Activated naive CD4-positive, alpha-beta T cell treated with anti-CD3 and anti-CD28 coated beads, Interleukin-2, amount 50 U/mL, for 72 hours (primary cell): ENCODE data around the gene ARHGEF6. TPM values are rescaled to one million over a fixed set of nuclear protein-coding genes. Genes with fewer than 3 reads are reported as not detected.
"Not testable (repeated sequence)": the region's sequence is repeated elsewhere in the genome, so short reads cannot be mapped to it uniquely, and the experiment has no call there.

ENCODE experiments used
- ATAC-seq, 2 donors: fragments of 150-1000 bp; cut with Tn5 transposase; 2 replicates each; pipeline ENCODE4 v1.10.0; 2021; ENCODE audit warnings: mild to moderate bottlenecking in 2 of 2, moderate library complexity in 2 of 2
- DNase-seq, 2 donors: peaks; one replicate each; pipeline ENCODE4 v3.0.0; 2021 to 2022; ENCODE audit warnings: low spot score in 2 of 2
- H3K27ac Mint-ChIP-seq, 2 donors: one replicate each; pipeline ENCODE4 v1.8.0; 2022; ENCODE audit warnings: mild to moderate bottlenecking in 2 of 2, mixed read lengths in 2 of 2
- H3K36me3 Mint-ChIP-seq, 2 donors: one replicate each; pipeline ENCODE4 v1.8.0; 2022; ENCODE audit warnings: mixed read lengths in 2 of 2
- H3K9me3 Mint-ChIP-seq, 2 donors: one replicate each; pipeline ENCODE4 v1.8.0; 2022; ENCODE audit warnings: mixed read lengths in 2 of 2
- total RNA-seq, 2 donors: library from RNA; stranded (reverse); gene quantifications; one replicate each; pipeline ENCODE4 v1.2.3, GENCODE V29; 2022

Gene ARHGEF6
- total RNA-seq, 2 donors from 2014 or later = 59.5 to 80.3 TPM

- H3K27ac Mint-ChIP-seq, ATAC-seq, H3K36me3 Mint-ChIP-seq, DNase-seq: not testable (repeated sequence)
- H3K9me3 Mint-ChIP-seq = peaks cover 0 to 14% of the 10 kb centered on the region in 2 donors
Observed at GRCh38 chrX:136795132-136795531, 14.4 kb upstream of the ARHGEF6 start.

- H3K9me3 Mint-ChIP-seq = peaks cover 0 to 14% of the 10 kb centered on the region in 2 donors
- H3K36me3 Mint-ChIP-seq, H3K27ac Mint-ChIP-seq, DNase-seq, ATAC-seq: not testable (repeated sequence)
Observed at GRCh38 chrX:136794660-136795059, 13.9 kb upstream of the ARHGEF6 start.

- H3K27ac Mint-ChIP-seq = no peak overlapping the region
Observed at GRCh38 chrX:136794080-136794479, 13.3 kb upstream of the ARHGEF6 start.

GRCh38 chrX:136789856-136790255 lies 9.1 kb upstream of the ARHGEF6 start:
- H3K27ac Mint-ChIP-seq = peak overlapping the region in 1 of 2 donors; percentile 44
- H3K9me3 Mint-ChIP-seq = peaks cover 0 to 11% of the 10 kb centered on the region in 2 donors
- H3K36me3 Mint-ChIP-seq = peaks cover 0 to 3% of the 10 kb centered on the region in 2 donors
- DNase-seq = no peak
- ATAC-seq = no peak

More at GRCh38 chrX:136794080-136794479, 13.3 kb upstream of the ARHGEF6 start:
- no peak for ATAC-seq
- peaks cover 0 to 9% of the 10 kb centered on the region in 2 donors for H3K36me3 Mint-ChIP-seq
- DNase-seq = no peak
- H3K9me3 Mint-ChIP-seq = peaks cover 0 to 14% of the 10 kb centered on the region in 2 donors

- Mint-ChIP-seq H3K36me3 (peaks cover 9 to 14% of the 10 kb centered on the region in 2 donors), H3K9me3 (no peaks in the 10 kb centered on the region), H3K27ac (peak overlapping the region in 1 of 2 donors; percentile 56)
- DNase-seq (no peak), ATAC-seq (no peak)
Observed at GRCh38 chrX:136784231-136784630, 3.5 kb upstream of the ARHGEF6 start.

DNA sequence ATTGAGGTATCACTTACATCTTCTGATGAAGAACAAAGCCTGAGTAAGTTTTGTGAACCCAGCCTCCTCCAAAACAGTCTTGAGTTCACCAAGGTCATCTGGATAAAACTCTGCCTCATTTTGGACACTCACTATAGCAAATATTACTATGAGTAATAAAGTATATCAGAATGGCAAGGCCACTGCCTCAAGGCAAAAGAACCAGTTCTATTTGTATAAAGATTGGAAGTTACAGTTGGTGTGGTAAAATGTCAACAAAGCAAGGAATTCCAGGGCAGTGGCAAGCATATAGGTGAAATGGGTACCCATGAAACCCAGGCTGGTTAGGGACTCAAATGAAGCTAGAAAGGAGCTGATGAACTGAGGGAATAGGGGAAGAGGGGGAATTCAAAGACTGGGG lies 2.4 kb upstream of the ARHGEF6 start:
- Mint-ChIP-seq H3K36me3 (peaks cover 9 to 14% of the 10 kb centered on the region in 2 donors), H3K27ac (peak overlapping the region in 1 of 2 donors; percentile 56), H3K9me3 (no peaks in the 10 kb centered on the region)
- ATAC-seq (no peak), DNase-seq (no peak)

GRCh38 chrX:136781180-136781797 lies 557 bp upstream of the ARHGEF6 start:
- Mint-ChIP-seq H3K9me3 (no peaks in the 10 kb centered on the region), H3K36me3 (peaks cover 13 to 18% of the 10 kb centered on the region in 2 donors), H3K27ac (peak overlapping the region; percentile 93 to 97)
- no peak for ATAC-seq
- no peak for DNase-seq

GRCh38 chrX:136780241-136780640 lies 491 bp downstream of the ARHGEF6 start:
- Mint-ChIP-seq H3K9me3 (no peaks in the 10 kb centered on the region), H3K27ac (peak overlapping the region; percentile 93 to 98), H3K36me3 (peaks cover 19 to 21% of the 10 kb centered on the region in 2 donors)
- ATAC-seq (peak; percentile 52 to 58), DNase-seq (no peak)

- Mint-ChIP-seq H3K36me3 (peaks cover 21 to 22% of the 10 kb centered on the region in 2 donors), H3K9me3 (no peaks in the 10 kb centered on the region), H3K27ac (peak overlapping the region; percentile 93 to 98)
- ATAC-seq (peak; percentile 81 to 85), DNase-seq (no peak)
Observed at GRCh38 chrX:136779346-136779781, 1.4 kb downstream of the ARHGEF6 start.

DNA sequence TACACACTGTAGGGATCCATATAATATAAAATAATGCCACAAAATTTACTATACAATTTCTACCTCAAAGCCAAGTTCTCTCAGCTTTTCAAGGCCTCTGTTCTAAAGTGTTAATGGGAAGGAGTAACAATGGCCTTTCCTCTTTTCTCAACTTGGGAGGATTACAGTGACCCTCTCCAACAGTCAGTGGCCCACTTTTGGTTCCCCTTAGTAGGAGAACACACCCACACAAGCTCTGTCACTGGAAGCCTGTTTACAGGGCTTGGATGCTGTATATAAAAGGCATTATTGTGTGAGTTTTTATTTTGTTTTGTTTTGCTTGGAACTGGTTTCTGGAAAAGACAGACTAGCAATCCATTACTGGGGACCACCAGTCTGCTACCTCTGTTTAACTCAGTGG lies 1.8 kb downstream of the ARHGEF6 start:
- peak overlapping the region; percentile 93 to 98 for H3K27ac Mint-ChIP-seq
- peak in 1 of 2 donors; percentile 8 for ATAC-seq
- H3K36me3 Mint-ChIP-seq = peaks cover 17 to 21% of the 10 kb centered on the region in 2 donors

DNA sequence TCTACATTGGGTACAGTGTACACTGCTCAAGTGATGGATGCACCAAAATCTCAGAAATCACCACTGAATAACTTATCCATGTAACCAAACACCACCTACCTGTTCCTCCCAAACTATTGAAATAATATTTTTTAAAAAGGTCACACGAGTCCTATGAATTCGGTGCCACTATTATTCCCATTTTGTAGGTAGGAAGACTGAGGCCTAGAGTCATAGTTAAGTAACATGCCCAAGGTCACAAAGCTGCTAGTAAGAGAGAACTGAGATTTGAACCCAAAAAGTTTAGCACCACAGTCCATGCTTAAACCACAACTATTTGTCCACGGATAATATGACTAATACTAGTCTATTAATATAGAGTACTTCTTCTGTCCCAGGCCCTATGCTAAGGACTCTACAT lies 2.7 kb downstream of the ARHGEF6 start:
- no peak for ATAC-seq
- no peaks in the 10 kb centered on the region for H3K9me3 Mint-ChIP-seq
- H3K36me3 Mint-ChIP-seq = peaks cover 24 to 27% of the 10 kb centered on the region in 2 donors
- H3K27ac Mint-ChIP-seq = no peak overlapping the region
- DNase-seq = no peak

More for the DNA sequence above, 1.8 kb downstream of the ARHGEF6 start:
- DNase-seq = no peak
- no peaks in the 10 kb centered on the region for H3K9me3 Mint-ChIP-seq

DNA sequence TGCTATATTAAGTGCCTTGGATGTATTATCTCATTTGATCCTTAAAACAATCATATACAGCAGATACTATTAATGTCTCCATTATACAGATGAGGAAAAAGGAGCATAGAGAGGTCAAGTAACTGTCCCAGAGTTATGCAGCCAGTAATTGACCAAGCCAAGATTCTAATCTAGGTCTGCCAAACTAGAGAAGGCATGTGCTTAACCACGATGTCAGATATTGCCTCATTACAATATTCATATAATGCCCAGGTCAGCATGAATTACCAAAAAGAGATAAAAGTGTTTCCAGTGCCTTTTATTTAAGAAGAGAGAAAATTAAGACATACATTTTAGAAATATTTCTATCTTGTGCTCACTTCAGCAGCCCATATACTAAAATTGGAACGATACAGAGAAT lies 7.1 kb downstream of the ARHGEF6 start:
- H3K36me3 Mint-ChIP-seq = peaks cover 13 to 31% of the 10 kb centered on the region in 2 donors
- DNase-seq = no peak

GRCh38 chrX:136771869-136772268 lies 8.9 kb downstream of the ARHGEF6 start:
- not testable (repeated sequence) for ATAC-seq, DNase-seq, H3K27ac Mint-ChIP-seq, H3K9me3 Mint-ChIP-seq
- H3K36me3 Mint-ChIP-seq = peaks cover 18 to 31% of the 10 kb centered on the region in 2 donors

More for the DNA sequence above, 7.1 kb downstream of the ARHGEF6 start:
- no peak for ATAC-seq
- Mint-ChIP-seq H3K9me3 (no peaks in the 10 kb centered on the region), H3K27ac (no peak overlapping the region)

GRCh38 chrX:136768469-136769084 lies 12.2 kb downstream of the ARHGEF6 start:
- no peaks in the 10 kb centered on the region for H3K9me3 Mint-ChIP-seq
- peak; percentile 34 to 70 for DNase-seq
- H3K36me3 Mint-ChIP-seq = peaks cover 9 to 20% of the 10 kb centered on the region in 2 donors
- peak; percentile 83 to 88 for ATAC-seq
- peak overlapping the region; percentile 88 to 90 for H3K27ac Mint-ChIP-seq

DNA sequence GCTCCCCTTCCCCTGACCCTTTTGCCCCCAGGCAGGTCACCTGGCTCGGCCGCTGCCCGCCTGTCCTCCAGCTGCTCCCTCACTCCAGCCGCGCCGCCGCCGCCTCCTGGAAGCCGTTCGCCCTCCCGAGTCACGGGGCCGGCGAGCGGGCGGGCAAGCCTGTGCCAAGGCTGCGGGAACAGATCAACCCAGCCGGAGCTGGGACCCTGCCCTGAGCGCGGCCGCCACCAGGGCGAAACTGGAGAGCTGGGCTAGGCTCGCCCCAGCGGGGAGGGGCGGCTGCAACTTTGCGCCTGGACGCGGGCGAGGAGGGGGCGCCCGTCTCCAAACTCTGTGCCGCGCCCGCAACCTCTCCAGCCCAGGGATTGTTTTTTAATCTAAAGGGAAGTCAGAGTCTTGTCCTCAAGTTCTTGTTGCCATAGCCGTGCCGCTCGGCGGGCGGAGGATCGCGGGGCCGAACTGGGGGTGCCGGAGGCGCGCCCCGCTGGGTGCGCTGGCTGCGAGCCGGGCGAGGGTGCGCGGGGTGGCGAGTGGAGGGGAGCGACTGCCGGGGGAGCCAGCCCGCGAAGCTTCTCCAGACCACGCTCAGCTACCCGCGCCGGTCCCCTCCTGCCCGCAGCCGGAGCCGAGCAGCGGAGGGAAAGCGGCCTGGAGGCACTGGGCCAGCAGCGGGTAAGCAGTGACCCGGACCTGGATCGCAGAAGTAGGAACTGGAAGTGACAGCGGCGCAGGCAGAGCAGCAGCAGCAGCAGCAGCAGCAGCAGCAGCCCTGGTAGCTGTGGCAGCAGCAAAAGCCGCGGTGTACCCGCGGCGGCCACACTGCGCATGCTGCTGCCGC lies 13.4 kb downstream of the ARHGEF6 start:
- DNase-seq = peak; percentile 26 to 57
- H3K9me3 Mint-ChIP-seq = no peaks in the 10 kb centered on the region
- peaks cover 4 to 14% of the 10 kb centered on the region in 2 donors for H3K36me3 Mint-ChIP-seq
- peak; percentile 60 to 69 for ATAC-seq
- H3K27ac Mint-ChIP-seq = peak overlapping the region; percentile 88 to 90

DNA sequence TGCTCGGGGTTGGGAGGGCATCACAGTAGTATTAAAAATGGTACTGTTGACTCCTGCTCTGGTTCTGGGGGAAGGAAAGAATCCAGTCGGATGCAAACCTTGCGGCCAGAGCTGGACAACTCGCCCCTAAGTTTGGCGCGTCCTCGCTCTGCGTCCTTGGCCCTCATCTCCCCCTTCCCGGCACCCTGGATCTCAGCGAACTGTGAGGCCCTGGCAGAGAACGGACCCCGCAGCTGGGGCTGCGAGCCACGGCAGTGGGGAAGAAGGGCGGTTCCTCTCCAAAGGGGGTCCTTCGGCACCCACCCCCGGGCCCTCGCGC lies 14.0 kb downstream of the ARHGEF6 start:
- no peak for DNase-seq
- H3K36me3 Mint-ChIP-seq = peaks cover 4 to 9% of the 10 kb centered on the region in 2 donors
- H3K9me3 Mint-ChIP-seq = no peaks in the 10 kb centered on the region
- ATAC-seq = no peak
- peak overlapping the region in 1 of 2 donors; percentile 88 for H3K27ac Mint-ChIP-seq
